HG03575 (cell line): ENCODE data around the gene KRT40.

Experiments
- ATAC-seq: cut with Tn5 transposase; IDR thresholded peaks from one replicate; pipeline ENCODE4 v1.9.1; 2021; ENCODE audit not compliant: unreplicated experiment, insufficient number of reproducible peaks, low FRiP score; ENCODE audit errors: extremely low read depth

Gene KRT40

DNA sequence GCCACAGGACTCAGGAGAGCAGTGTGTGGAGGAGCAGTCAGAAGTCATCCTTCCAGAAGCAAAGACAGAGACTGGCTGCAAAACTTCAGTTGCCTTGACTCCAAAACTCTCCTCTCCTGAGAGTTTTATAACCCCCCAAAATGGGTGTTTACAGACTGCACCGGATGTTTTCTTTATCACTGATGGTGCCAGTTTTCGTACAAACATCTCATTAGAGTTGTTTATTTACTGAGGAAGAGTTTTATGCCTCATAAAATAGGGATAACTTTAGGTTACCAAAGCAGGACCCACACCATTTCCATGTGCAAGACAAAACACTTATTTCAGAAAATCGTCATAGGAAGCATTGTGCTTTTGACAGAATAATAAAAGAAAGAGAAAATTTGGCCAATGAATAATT lies at the start of gene KRT40:
KRT40 (minus strand) TSS at position 101 of the 400 bp plus-strand sequence; CDS start at position 48, 53 bp downstream.
- ATAC-seq: no peak

DNA sequence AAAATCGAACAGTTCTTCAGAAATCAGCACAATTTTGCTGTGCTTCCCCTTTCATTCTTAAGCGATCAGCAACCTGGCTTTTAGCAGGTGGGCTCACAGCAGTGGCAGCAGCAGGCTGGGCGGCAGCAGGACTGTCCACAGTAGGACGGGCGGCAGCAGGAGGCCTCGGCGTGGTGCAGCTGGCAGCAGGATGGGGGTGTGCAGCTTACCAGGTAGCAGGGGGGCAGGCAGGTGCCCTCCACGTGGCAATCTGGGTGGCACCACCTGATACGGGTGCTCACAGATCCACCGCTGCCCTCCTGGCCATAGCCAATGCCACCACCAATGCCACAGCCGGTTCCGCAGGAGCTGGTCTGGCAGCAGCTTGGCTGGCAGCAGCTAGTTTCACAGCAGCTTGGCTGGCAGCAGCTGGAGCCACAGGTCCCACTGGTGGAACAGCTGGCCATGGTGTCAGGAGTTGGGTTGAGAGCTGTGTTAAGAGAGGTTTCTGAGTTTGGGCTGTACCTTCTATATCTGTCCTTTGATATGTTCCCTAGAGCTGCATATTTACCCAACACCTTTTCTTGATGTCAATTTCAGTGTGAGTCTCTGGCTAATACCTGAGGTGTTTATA lies 45.6 kb upstream of the KRT40 start, which contains the start of gene KRTAP1-4:
KRTAP1-4 (minus strand) TSS at position 563 of the 613 bp plus-strand sequence; CDS start at position 446, 117 bp downstream.
- ATAC-seq: no peak

DNA sequence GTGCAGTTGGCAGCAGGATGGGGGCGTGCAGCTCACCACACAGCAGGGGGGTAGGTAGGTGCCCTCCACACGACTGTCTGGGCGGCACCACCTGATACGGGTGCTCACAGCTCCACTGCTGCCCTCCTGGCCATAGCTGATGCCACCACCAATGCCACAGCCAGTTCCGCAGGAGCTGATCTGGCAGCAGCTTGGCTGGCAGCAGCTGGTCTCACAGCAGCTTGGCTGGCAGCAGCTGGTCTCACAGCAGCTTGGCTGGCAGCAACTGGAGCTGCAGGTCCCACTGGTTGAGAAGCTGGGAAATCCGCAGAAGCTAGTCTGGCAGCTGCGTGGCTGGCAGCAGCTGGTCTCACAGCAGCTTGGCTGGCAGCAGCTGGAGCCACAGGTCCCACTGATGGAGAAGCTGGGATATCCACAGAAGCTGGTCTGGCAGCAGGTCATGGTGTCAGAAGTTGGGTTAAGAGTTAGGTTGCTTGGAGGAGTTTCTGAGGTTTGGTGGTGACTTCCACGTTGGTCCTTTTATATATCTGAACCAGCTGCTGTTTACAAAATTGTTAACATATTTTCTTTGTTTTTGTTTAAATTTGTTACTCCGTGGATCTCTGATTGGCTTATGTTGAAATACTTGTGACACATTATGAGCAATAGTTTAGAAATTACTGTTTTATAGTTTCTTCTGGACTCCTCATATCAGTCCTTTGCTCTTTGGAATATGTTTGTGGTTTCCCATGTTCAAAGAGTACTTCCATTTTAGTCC lies 42.8 kb upstream of the KRT40 start, which contains the start of gene KRTAP1-5:
KRTAP1-5 (minus strand) TSS at position 494 of the 757 bp plus-strand sequence; CDS start at position 441, 53 bp downstream.
- ATAC-seq: no peak

DNA sequence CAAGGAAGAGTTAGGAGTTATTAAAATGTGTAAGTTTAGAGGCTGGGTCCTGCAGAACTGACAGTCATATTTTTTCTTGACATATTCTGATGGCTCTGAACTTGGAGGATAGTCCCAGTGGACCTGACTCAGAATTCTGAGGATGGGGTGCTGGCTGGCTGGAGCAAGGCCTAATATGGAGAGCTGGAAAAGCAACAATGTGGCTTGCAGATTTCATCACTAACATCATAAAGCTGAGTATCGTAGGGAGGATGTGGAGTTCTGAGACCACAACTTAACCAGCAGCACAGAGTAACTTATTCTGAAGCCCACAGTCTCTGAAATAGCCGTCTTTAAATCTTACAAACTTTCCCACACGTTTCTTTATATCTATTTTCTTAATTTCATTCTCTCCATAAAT lies 40.6 kb upstream of the KRT40 start:
- ATAC-seq: no peak

DNA sequence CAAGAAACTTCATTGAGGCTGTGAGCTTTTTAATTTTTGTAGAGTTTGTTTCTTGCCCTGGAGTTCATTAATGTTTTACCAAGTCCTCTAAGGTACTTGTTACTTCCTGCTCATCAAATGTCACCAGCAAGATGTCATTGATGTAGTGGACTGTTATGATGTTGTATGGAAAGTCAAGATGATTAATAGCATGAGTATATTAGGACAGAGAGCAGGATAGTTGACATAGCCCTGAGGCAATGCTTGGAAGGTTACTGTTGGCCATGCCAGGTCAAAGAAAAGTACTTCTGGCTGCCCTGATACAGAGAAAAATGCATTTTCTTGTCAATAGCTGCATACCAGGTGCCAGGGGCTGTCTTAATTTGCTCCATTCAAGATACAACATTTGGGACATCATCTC lies 36.2 kb upstream of the KRT40 start:
- no peak for ATAC-seq

DNA sequence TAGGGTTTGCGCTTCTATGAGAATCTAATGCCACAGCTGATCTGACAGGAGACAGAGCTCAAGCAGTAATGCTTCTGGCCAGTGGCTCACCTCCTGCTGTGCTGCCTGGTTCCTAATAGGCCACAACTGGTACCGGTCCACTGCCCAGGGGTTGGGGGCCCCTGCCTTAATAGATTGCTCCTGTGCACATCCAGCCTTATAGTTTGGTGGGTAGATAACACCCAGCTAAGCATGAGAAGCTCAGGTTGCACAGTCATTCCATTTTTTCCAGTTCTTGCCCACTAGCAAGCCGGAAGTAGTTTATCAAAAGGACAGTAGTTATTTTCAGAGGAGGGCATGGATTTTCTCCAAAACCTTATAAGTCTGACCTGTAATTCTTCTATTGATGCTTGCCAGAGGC lies 35.3 kb upstream of the KRT40 start:
- ATAC-seq: no peak

DNA sequence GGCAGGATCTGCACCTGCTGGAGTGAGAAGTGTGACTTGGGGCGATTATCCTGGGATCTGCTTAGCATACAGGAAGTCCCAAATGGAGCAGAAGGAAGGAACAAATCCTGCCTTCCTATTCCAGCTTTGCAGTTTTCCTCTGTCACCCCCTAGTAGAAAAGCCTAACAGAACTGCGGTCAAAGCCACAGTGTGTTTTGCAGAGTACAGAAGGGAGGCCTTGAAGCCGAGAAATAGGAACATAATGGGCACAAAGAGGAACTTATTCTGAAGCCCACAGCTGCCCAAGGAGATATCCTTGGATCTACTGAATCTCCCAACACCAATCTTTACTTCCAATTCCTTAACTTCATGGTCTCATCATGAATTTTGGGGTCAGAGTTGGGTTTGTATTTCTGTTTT lies 34.4 kb upstream of the KRT40 start:
- no peak for ATAC-seq

DNA sequence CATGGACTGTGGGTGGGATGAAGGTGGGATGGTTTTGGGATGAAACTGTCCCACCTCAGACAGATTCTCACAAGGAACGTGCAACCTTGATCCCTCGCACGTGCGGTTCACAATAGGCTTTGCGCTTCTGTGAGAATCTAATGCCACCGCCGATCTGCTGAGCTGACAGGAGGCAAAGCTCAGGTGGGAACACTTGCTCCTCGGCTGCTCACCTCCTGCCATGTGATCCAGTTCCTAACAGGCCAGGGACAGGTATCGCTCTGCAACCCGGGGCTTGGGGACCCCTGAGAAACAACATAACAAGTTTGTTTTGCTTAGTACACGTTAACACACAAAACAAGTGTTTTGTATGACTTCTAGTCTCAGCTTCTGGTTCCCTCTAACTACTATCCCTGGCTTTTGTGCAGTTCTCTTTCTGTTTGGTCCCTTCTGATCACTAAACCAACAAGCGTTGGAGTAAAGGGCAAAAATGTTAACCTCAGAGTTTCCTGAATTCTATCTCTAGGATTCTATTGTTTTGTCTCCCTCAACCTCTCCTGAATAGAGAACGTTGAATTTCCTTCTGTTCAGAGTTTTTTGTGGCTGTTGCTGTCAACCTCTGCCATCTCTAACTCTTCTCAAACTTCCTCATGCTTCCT lies 32.6 kb upstream of the KRT40 start:
- ATAC-seq: no peak

DNA sequence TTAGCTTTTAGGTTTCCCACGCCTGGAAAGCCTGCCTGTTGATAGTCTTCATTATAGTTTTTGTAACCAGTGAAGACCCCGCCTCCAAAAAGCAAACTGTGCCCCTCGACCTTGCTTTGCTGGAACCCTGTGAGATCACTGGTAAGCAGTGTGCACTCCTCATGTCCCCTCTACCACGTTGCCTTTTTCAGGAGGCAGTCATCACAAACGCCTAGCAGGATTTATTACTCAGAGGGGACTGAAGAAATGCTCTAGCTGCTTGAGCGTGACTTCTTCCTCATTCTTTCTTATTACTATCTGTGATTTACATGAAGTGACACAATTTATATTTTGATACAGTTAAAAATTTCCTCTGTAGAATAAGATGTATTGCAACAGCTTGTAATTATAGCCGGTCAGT lies 31.3 kb upstream of the KRT40 start:
- ATAC-seq: no peak

DNA sequence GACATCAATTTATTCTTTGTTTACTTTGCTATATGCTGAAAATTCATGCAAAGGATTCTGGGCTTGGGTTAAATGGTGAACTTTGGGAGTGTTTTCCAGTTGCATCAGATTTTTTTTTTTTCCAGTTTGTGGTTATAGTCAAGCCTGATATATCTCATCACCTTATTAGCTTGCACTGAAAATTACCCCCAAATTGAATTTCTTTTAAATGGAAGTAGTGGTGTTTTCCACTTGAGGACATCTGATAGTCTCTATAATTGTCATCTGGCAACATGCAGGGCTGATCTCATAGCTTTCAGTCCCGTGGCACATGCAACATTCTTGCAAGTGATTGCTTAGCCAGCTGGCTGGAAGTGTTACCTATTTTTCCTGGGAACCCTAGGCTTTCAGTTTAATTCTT lies 29.5 kb upstream of the KRT40 start:
- no peak for ATAC-seq

DNA sequence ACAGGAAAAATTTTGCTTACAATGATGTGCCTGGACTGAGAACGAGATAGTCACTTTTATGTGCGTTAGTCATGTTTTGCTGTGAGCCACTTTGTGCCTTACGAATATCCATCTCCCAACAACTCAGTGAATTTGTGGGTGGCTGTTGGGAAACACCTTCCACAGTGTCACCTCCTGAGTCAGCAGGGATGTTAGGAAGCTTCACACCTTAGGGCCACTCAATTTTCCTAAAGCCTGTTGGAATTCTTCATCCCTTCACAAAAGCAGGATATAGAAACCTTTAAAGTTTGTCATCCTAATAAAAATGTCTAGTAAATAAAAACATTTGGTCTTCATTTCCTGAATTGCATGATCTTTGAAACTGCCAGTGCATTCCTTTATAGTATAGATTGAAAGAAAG lies 29.1 kb upstream of the KRT40 start:
- no peak for ATAC-seq

DNA sequence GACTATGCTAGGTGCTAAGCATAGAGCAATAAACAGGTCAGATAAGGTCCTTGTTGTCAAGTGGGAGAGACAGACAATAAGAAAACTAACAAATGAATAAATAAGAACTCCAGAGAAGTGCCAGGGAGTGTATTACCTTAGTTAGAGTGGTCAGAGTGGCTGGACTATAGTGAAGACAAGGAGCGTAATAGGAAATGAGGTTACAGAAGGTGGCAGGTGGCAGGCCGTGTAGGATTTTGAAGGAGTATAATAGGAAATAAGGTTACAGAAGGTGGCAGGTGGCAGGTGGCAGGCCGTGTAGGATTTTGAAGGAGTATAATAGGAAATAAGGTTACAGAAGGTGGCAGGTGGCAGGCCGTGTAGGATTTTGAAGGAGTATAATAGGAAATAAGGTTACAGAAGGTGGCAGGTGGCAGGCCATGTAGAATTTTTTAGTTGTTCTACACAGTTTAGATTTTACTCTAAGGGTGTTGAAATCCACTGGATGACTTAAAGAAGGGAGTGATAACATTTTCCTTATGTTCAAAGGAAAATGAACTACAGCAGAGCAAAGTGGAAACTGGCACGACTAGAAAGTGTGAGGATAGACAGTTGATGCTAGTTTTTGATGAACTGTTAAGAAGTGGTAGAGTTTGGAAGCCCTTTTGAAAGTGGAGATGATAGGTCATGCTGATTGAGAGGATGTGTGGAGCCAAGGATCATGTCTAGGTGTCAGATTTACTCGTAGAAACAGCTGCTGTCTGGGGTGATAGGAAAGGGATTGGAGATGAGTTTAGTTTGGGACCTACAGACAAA lies 28.4 kb upstream of the KRT40 start:
- ATAC-seq: no peak

DNA sequence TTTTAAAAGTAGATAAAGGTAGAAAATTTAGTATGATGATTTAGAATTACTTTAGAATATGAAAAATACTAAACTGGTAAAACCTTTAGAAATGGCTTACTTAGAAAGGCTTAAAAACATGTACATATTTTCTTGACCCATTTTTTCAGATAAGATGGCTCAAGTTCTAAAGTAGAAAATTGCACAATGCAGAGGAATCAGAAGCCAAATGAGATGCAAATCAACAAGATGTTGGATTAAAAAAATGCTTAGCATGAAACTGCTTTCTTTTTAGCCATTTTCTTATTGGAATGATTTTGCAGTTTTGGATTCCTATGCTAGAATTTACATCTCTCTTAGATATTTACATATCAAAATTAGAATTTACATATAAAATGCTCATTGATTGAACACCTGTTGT lies 26.3 kb upstream of the KRT40 start:
- no peak for ATAC-seq

DNA sequence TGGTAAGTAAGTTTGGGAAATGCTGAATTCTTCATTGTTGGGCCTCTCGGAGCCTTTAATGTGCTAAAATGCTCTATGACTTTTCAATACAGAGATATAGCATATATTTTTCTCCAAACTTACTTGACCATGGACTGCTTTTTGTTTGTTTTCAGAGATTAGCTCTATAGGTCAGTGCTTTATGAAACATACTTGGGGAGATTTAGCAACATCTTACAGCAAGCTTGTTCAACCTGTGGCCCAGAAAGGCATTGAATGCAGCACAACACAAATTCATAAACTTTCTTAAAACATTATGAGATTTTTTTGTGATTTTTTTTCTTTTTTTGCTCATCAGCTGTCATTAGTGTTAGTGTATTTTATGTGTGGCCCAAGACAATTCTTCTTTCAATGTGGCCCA lies 25.8 kb upstream of the KRT40 start:
- no peak for ATAC-seq

DNA sequence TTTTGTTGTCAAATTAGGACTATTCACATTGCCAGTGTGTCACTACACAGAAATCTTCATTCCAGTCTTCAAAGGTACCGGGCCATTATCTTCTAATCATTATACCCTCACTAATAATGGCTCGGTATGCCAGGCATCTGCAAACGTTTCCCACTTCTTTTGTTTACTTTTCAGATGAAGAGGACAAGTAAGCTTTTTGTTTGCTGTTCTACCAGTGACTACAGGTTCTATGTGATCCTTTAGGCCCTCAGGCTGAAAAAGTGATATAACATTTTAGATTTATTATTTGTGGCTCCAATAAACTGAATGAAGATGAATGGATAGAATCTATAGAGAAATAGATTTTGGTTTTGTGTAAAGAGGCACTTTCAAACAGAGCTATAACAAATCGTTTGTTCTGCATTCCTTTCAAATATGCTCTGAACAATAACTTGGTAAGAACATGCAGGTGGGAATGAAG lies 25.2 kb upstream of the KRT40 start:
- ATAC-seq: no peak

DNA sequence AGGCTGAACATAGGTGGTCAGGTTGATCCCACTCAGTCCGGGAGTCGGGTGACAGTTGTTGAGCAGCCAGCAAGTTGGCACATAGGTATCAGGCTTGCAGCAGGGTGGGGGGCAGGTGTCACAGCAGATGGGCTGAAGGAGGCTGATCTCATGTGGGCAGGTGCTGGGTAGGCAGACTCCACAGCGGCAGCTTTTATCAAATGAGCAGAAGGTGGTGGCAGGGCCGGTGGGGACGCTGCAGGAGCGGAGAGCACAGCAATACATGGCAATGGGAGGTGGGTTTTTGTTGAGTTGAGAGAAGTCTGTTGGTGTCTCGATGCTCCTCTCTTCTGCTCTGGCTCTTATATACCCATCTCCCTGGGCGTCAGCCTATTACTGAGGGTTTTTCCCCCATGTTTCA lies 24.7 kb upstream of the KRT40 start, which contains the start of gene KRTAP3-1:
KRTAP3-1 (minus strand) TSS at position 318 of the 400 bp plus-strand sequence; CDS start at position 264, 54 bp downstream.
- no peak for ATAC-seq

DNA sequence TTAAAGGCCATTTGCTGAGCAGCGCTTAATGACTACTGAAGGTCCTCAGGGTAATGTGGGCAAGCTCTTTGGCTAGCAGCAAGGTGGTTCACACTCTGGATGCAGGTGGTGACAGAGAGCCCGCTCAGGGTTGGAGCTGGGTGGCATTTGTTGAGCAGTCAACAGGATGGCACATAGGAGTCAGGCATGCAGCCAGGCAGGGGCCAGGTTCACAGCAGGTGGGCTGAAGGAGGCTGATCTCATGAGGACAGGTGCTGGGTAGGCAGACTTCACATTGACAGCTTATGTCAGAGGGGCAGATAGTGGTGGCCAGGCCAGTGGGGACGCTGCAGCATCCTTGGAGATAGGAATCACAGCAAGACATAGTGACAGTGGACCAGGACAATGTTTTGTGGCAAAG lies 20.3 kb upstream of the KRT40 start:
- ATAC-seq: no peak

DNA sequence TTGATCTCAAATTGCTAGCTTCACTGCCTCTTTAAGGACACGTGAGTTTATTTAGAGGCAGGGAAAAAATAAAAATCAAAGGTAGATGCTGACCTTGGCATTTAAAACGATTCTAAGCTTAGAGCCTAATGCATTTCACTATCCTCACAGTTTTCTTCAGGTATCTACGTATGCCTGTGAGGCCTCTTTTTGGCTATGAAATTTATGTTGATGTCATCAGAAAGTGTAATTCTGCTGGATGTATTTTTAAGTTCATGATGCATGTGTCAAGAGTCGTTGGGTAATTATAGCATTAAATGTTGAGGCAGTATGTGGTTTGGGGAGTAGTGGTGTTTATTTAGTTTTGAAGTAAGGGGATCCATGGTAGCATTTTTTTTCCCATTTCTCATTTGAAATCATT lies 19.8 kb upstream of the KRT40 start:
- no peak for ATAC-seq

DNA sequence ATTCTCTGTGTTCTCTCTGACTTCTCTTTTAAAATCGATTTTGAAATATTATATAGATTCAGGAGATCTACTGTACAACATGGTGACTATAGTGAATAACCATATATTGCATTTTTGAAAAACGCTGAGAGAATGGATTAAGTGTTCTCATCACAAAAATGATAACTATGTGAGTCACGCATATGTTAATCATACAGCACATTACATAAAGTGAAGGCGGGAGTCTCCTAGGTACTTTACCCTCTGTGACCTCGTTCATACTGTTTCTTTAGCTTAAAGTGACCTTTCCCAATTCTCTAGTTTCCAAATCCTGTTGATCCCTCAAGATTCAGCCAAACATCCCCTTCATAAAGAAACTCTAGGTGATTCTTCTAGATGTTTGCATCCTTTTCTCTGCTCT lies 18.7 kb upstream of the KRT40 start:
- no peak for ATAC-seq
